Astrocyte (in vitro differentiated cells and primary cell): ENCODE data around the gene BPHL. TPM values are rescaled to one million over a fixed set of nuclear protein-coding genes. Genes with fewer than 3 reads are reported as not detected.
"Not testable (repeated sequence)": the region's sequence is repeated elsewhere in the genome, so short reads cannot be mapped to it uniquely, and the experiment has no call there.

Experiments used
- DNase-seq: peaks from one replicate; pipeline ENCODE4 v3.0.0-alpha.2; 2010; ENCODE audit warnings: low read depth
- FAIRE-seq: peaks from 2 replicates; lab custom pipeline; 2011; peaks lifted over from hg19 to GRCh38; lab: Jason Lieb, UNC
- H2AFZ ChIP-seq: 2 replicates; pipeline ENCODE4 v1.6.0; 2012; ENCODE audit warnings: low read depth, low read length, inconsistent platforms
- H3K27ac ChIP-seq: 2 replicates; pipeline ENCODE4 v1.5.1; 2011; ENCODE audit warnings: low read depth, low read length, inconsistent platforms
- H3K27me3 ChIP-seq: 2 replicates; pipeline ENCODE4 v1.6.0; 2011; ENCODE audit warnings: low read length, inconsistent platforms; ENCODE audit not compliant: insufficient read depth
- H3K36me3 ChIP-seq: 2 replicates; pipeline ENCODE4 v1.5.1; 2011; ENCODE audit warnings: low read length, inconsistent platforms; ENCODE audit not compliant: insufficient read depth
- H3K4me1 ChIP-seq: 2 replicates; pipeline ENCODE4 v1.5.1; 2011; ENCODE audit warnings: low read length, inconsistent platforms; ENCODE audit not compliant: insufficient read depth
- H3K4me2 ChIP-seq: 2 replicates; pipeline ENCODE4 v1.6.0; 2012; ENCODE audit warnings: low read length, inconsistent platforms
- H3K4me3 ChIP-seq: 2 replicates; pipeline ENCODE4 v1.5.1; 2011; ENCODE audit warnings: low read depth, mild to moderate bottlenecking, low read length, inconsistent platforms; ENCODE audit not compliant: insufficient read depth
- H3K79me2 ChIP-seq: 2 replicates; pipeline ENCODE4 v1.6.0; 2012; ENCODE audit warnings: mild to moderate bottlenecking, low read length, inconsistent platforms; ENCODE audit not compliant: insufficient read depth
- H3K9ac ChIP-seq: 2 replicates; pipeline ENCODE4 v1.6.0; 2012; ENCODE audit warnings: mild to moderate bottlenecking, low read length, inconsistent platforms
- H3K9me3 ChIP-seq: 2 replicates; pipeline ENCODE4 v1.5.1; 2012; ENCODE audit warnings: low read depth, mild to moderate bottlenecking, low read length, inconsistent platforms; ENCODE audit not compliant: insufficient read depth
- H4K20me1 ChIP-seq: 2 replicates; pipeline ENCODE4 v1.6.0; 2012; ENCODE audit warnings: low read length, inconsistent platforms; ENCODE audit not compliant: insufficient read depth
- H3K27ac Mint-ChIP-seq: one replicate; pipeline ENCODE4 v1.8.0; 2021; ENCODE audit warnings: mild to moderate bottlenecking, mixed read lengths; ENCODE audit not compliant: unreplicated experiment
- H3K27me3 Mint-ChIP-seq: one replicate; pipeline ENCODE4 v1.8.0; 2021; ENCODE audit warnings: low read depth, mixed read lengths; ENCODE audit not compliant: unreplicated experiment
- H3K36me3 Mint-ChIP-seq: one replicate; pipeline ENCODE4 v1.8.0; 2021; ENCODE audit warnings: low read depth, mixed read lengths; ENCODE audit not compliant: unreplicated experiment
- H3K4me1 Mint-ChIP-seq: one replicate; pipeline ENCODE4 v1.8.0; 2021; ENCODE audit warnings: low read depth, mixed read lengths; ENCODE audit not compliant: unreplicated experiment
- H3K4me3 Mint-ChIP-seq: one replicate; pipeline ENCODE4 v1.8.0; 2021; ENCODE audit warnings: mild to moderate bottlenecking, moderate library complexity, mixed read lengths; ENCODE audit not compliant: unreplicated experiment
- H3K9me3 Mint-ChIP-seq: one replicate; pipeline ENCODE4 v1.8.0; 2021; ENCODE audit warnings: mild to moderate bottlenecking, mixed read lengths; ENCODE audit not compliant: unreplicated experiment
- CTCF ChIP-seq: IDR thresholded peaks from 2 replicates; pipeline ENCODE4 v1.5.1; 2011; ENCODE audit warnings: low read depth, mild to moderate bottlenecking, inconsistent platforms, low read length, moderate library complexity; ENCODE audit not compliant: insufficient read depth
- EZH2 ChIP-seq: IDR thresholded peaks from 2 replicates; pipeline ENCODE4 v1.6.1; 2012; ENCODE audit warnings: mild to moderate bottlenecking, low read length, inconsistent platforms; ENCODE audit not compliant: insufficient read depth
- total RNA-seq: library from RNA; stranded (reverse); gene quantifications from 2 replicates; pipeline ENCODE4 v1.2.1, GENCODE V29; 2021

Gene BPHL
- total RNA-seq, 1 donor from 2014 or later, result 22.7 TPM

DNA sequence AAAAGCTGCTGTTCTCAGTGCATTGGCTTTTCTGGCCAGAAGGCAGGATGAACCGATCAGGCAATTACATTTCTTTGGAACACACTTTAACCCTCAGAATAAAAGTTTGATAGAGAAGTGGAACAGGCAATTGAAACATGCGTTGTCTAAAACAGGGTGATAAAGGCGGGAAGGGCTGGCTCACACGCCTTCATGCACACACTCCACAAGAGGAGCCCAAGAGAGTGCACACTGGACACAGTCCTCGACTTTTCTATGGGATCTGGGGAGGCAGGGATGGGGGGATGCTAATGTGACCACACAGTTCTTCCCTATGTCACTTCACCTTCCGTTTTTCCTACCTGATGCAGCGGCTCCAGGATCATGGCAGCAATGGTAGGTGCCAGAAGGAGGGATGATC, 69.8 kb downstream of the BPHL start:
- peaks cover 10% of the 10 kb centered on the region for H3K27me3 Mint-ChIP-seq
- no peak for FAIRE-seq

GRCh38 chr6:3189192-3189591, 70.7 kb downstream of the BPHL start:
- H3K27ac Mint-ChIP-seq, H3K27ac ChIP-seq, H3K36me3 ChIP-seq, FAIRE-seq, H3K36me3 Mint-ChIP-seq, H3K4me3 ChIP-seq, H3K4me2 ChIP-seq, H3K4me3 Mint-ChIP-seq, H2AFZ ChIP-seq, H4K20me1 ChIP-seq, H3K4me1 ChIP-seq, H3K27me3 ChIP-seq, H3K9ac ChIP-seq, H3K9me3 Mint-ChIP-seq, H3K79me2 ChIP-seq, H3K9me3 ChIP-seq, DNase-seq, H3K4me1 Mint-ChIP-seq: not testable (repeated sequence)
- peaks cover 10% of the 10 kb centered on the region for H3K27me3 Mint-ChIP-seq

More for the DNA sequence above, 69.8 kb downstream of the BPHL start:
- no peak overlapping the region for H3K4me3 Mint-ChIP-seq
- H3K4me1 ChIP-seq, result peaks cover under 1% of the 10 kb centered on the region
- TF ChIP-seq CTCF, result no peak
- TF ChIP-seq EZH2, result no peak
- no peak overlapping the region for H3K27ac ChIP-seq
- no peak overlapping the region for H2AFZ ChIP-seq
- peaks cover 2% of the 10 kb centered on the region for H3K36me3 Mint-ChIP-seq
- H3K9me3 Mint-ChIP-seq, result peaks cover 7% of the 10 kb centered on the region
- no peaks in the 10 kb centered on the region for H3K36me3 ChIP-seq
- no peak overlapping the region for H3K9ac ChIP-seq
- H3K4me1 Mint-ChIP-seq, result peaks cover 6% of the 10 kb centered on the region
- H3K4me3 ChIP-seq, result no peak overlapping the region
- no peak for DNase-seq
- H3K9me3 ChIP-seq, result no peaks in the 10 kb centered on the region
- H3K79me2 ChIP-seq, result no peaks in the 10 kb centered on the region
- H3K27me3 ChIP-seq, result peaks cover 4% of the 10 kb centered on the region
- H4K20me1 ChIP-seq, result no peaks in the 10 kb centered on the region
- H3K27ac Mint-ChIP-seq, result no peak overlapping the region
- H3K4me2 ChIP-seq, result no peak overlapping the region

DNA sequence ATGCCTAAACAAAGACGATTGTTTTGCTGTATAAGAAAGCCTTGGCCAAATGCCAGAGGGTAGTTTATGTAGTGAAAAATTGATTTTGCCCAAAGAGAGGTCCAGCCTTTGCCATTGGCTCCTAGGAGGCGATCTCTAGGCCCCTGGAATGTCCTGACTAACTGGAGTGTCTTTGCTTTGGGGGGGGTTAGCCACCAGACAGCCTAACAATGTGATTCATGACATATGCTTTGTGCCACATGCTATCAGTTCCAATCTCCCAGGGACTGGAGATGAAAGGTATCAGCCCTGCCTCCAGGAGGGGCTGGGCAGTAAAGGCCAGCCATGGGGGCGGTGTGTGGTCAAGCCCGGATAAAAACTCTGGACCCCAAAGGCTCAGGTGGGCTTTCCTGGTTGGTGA, 71.5 kb downstream of the BPHL start:
- Histone ChIP-seq H3K4me2 (no peak overlapping the region), H4K20me1 (no peaks in the 10 kb centered on the region), H3K4me3 (no peak overlapping the region), H3K9me3 (no peaks in the 10 kb centered on the region), H2AFZ (no peak overlapping the region), H3K4me1 (peaks cover 13% of the 10 kb centered on the region), H3K79me2 (no peaks in the 10 kb centered on the region), H3K36me3 (no peaks in the 10 kb centered on the region), H3K27ac (no peak overlapping the region), H3K27me3 (peaks cover 4% of the 10 kb centered on the region), H3K9ac (no peak overlapping the region)
- Mint-ChIP-seq H3K4me3 (no peak overlapping the region), H3K36me3 (peaks cover 2% of the 10 kb centered on the region), H3K9me3 (peaks cover 2% of the 10 kb centered on the region), H3K27me3 (peaks cover 8% of the 10 kb centered on the region), H3K27ac (peak overlapping the region; percentile 77), H3K4me1 (peaks cover 6% of the 10 kb centered on the region)
- FAIRE-seq (no peak), DNase-seq (no peak)
- TF ChIP-seq CTCF (no peak), EZH2 (no peak)
